Omental fat pad (tissue), 4 donors: ENCODE data around the gene ACTG2. TPM values are rescaled to one million over a fixed set of nuclear protein-coding genes. Genes with fewer than 3 reads are reported as not detected.
A peak's percentile ranks its signal among the peaks of the same experiment; 100 is the strongest.

Source experiments
- ATAC-seq: fragments of 150-250 bp; one replicate; pipeline ENCODE4 v1.9.1; 2016; ENCODE audit warnings: mild to moderate bottlenecking, moderate library complexity; ENCODE audit not compliant: low FRiP score
- DNase-seq: peaks from one replicate; pipeline ENCODE4 v3.0.0-alpha.2; 2019; ENCODE audit warnings: low spot score
- total RNA-seq, 4 donors: library from RNA; depleted of rRNA; stranded (reverse); fragments of >200 nt; gene quantifications; one replicate each; pipeline ENCODE4 v1.1.0, GENCODE V29; 2016
- TF ChIP-seq, protein P1 (sequence below), 3 donors: fragments of 450-650 bp; IDR thresholded peaks; one replicate each; pipeline ENCODE4 v1.5.1; 2016 to 2017; ENCODE audit warnings: antibody characterized with exemption in 3 of 3, mild to moderate bottlenecking in 3 of 3, moderate library complexity in 2 of 3

ACTG2 gene
- total RNA-seq, 4 donors from 2014 or later = 3.7 to 56.6 (median 7.4) TPM

DNA sequence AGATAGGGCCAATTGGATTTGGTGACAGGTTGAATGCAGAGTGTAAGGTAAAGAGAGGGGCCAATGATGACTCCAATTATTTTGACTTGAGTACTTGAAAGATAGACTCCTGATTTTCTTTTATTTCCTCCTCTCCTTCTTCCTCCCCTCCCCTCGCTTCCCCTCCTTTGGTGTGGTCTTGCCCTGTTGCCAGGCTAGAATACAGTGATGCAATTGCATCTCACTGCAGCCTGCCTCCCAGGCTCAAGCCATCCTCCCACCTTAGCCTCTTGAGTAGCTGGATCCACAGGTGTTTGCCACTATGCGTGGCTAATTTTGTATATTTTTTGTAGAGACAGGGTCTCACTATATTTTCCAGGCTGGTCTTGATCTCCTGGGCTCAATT is 36.1 kb downstream of the ACTG2 start:
- DNase-seq (no peak), ATAC-seq (no peak)
- TF ChIP-seq, protein P1, sequence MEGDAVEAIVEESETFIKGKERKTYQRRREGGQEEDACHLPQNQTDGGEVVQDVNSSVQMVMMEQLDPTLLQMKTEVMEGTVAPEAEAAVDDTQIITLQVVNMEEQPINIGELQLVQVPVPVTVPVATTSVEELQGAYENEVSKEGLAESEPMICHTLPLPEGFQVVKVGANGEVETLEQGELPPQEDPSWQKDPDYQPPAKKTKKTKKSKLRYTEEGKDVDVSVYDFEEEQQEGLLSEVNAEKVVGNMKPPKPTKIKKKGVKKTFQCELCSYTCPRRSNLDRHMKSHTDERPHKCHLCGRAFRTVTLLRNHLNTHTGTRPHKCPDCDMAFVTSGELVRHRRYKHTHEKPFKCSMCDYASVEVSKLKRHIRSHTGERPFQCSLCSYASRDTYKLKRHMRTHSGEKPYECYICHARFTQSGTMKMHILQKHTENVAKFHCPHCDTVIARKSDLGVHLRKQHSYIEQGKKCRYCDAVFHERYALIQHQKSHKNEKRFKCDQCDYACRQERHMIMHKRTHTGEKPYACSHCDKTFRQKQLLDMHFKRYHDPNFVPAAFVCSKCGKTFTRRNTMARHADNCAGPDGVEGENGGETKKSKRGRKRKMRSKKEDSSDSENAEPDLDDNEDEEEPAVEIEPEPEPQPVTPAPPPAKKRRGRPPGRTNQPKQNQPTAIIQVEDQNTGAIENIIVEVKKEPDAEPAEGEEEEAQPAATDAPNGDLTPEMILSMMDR (IDR thresholded peaks at IDR 0.05) = no peak

DNA sequence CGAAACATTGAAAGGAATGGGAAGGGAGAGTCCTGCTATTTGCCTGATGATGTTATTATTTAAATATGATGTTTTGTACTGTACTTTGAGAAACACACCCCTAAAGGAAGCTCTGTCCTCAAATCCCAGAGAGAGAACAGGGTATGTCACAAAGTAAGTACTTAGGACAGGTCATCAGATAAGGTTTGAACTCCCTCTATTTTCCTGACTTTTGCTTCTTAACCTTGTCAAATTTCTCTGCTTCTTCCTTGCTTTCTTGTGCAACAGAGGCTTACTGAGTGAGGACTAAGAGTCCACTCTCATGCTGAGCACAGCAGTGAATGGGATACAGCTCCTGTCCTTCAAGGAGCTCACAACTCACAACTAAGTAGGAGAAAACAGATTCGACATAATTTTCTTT is 37.6 kb downstream of the ACTG2 start:
- ATAC-seq (no peak), DNase-seq (no peak)
- TF ChIP-seq, protein P1 (IDR thresholded peaks at IDR 0.05) = no peak

DNA sequence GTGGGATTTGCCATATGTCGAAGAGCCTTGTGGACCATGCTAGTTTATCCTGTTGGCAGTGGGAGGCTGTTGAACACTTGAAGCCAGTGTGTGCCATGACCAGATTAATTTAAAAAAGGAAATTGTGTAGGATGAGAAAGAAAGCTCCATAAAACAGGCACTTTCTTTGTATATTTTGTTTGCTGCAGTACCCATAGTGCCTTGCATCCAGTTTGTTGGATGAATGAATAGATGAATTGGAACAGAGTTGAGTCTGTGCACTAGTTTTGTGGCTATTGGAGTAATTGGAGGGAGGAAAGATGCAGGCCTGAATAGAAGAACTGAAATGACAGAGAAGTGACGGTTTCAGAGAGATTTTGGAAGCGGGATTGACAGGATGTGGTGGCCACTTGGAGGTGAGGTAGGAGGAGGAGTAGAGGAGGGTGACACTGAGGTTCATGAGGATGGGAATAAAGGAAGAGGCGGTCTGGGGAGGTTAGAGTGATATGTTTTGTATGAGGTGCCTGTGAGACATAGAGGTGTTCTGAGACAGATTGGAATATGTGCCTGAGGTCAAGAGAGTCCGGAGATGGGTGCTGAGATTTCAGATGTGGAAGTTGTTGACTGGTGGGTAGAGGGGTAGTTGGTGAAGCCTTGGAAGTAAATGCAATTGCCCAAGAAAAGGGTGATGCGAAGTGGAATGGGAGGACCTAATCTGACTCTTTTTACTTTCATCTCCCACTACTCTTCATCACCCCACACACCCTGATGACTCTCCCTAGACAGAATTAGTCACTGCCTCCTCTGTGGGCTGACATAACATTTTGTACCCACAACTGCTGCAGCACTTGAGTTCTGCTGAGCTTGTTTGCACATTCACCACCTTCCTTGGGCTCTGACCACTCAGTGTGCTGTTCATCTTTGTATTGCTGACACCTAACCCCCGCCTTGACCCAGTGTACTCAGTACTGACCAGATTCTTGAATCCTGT is 39.0 kb downstream of the ACTG2 start:
- peak; percentile 57 for ATAC-seq
- DNase-seq = no peak

DNA sequence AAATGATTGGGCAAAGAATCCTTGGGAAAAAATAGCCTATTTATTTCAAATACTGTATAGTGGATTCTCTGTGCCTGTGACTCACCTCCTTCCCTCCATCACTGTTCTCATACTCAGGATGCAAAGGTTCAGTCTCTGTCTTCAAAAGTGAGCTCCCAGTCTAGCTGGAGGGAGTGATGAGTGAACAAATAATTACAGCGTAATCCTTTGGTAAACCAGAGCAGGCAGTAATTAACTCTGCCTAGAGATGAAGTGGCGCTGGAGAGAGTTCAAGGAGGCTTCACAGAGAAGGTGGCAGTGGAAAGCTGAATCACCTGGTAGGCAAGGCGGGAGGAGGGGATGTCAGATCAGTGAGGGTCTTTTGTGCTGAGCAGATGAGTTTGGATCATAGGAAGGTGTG is 40.4 kb downstream of the ACTG2 start:
- ATAC-seq = no peak
- TF ChIP-seq, protein P1 (IDR thresholded peaks at IDR 0.05) = no peak
- DNase-seq = no peak

More for the DNA sequence above, 39.0 kb downstream of the ACTG2 start:
- TF ChIP-seq, protein P1 (IDR thresholded peaks at IDR 0.05) = no peak

DNA sequence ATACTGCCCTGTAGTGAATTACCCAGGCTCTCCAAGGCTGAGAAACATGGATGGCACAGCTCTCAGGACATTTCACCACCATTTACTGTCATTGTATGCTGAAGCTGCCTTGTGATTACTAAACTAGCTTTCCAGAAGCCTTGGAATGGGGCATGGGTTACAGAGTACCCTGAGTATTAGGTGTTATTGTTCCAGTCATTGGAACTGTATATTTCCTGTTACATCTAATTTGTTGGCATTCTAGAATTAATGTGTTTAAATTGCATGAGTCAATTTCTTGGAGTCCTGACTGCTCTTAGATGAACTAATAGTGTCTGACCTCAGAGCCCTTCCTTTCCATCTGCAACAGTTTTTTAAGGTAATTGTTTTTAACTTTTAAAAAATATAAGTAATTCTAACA is 42.8 kb downstream of the ACTG2 start:
- DNase-seq (no peak), ATAC-seq (peak; percentile 30)
- TF ChIP-seq, protein P1 (IDR thresholded peaks at IDR 0.05) = no peak

DNA sequence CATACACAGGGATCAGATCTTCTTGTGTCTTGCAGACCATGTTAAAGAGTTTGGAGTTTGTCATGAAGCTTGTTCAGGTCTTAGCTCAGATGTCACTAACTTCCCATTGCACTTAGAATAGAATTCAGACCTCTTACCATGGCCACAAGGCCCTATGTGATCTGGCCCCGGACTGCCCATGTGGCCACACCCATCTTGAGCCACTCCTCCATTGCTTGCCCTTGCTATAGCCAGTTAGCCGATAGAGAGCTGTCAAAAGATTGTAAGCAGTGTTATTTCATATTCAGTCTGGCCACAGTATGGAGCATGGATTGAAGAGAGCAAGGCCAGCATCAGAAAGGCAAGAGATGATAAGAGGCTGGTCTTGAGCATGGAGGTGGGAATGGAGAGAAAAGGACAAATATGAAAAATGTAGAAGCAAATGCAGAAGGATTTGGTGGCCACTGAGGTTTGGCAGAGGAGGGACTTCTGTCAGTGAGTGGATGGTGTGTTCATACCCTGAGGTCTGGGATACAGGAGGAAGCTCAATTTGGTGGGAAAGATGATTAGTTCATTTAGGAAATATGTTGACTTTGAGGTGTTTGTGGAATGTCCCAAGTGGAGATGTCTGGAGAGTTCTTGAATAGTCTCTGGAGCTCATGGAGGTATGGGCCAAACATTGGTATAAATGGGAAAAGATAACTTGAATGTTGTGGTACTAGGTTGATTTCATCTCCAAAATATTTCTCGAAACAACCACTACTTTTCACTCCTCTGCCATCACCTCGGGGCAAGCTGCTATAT is 44.5 kb downstream of the ACTG2 start:
- ATAC-seq (no peak), DNase-seq (no peak)
- TF ChIP-seq, protein P1 (IDR thresholded peaks at IDR 0.05) = no peak
